Activated T-helper 1 cell treated with anti-CD3 and anti-CD28 coated beads, Interleukin-2, amount 50 U/mL, for 16 hours (primary cell): ENCODE results near the gene ATF3.
A peak's percentile ranks its signal among the peaks of the same experiment; 100 is the strongest.

Experiments
- DNase-seq, 2 donors: peaks; one replicate each; pipeline ENCODE4 v3.0.0-alpha.2; 2020; ENCODE audit warnings: low read depth in 1 of 2, low spot score in 1 of 2

Gene ATF3

DNA sequence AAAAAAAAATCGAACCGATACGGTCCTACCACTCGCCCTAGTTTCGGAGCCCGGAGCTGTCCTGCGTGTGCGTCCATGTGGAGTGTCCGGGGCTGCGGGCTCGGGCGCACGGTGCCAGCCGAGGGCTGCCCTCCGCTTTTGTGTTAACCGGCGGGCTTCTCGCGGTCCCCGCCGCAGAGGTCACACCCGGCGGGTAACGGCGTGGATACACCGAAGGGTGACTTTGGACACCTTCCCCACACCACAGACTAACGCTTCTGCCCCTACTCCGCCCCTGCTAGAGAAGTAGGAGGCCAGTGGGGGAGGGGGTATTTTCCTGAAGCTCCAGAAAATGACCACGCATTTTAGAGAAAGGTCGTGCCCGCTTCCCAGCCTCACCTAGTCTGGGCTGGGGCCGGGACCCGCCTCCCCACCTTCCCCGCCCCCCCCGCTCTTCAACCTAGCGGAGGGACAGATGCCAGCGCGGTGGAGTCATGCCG is 609 bp upstream of the ATF3 start:
- no peak for DNase-seq

DNA sequence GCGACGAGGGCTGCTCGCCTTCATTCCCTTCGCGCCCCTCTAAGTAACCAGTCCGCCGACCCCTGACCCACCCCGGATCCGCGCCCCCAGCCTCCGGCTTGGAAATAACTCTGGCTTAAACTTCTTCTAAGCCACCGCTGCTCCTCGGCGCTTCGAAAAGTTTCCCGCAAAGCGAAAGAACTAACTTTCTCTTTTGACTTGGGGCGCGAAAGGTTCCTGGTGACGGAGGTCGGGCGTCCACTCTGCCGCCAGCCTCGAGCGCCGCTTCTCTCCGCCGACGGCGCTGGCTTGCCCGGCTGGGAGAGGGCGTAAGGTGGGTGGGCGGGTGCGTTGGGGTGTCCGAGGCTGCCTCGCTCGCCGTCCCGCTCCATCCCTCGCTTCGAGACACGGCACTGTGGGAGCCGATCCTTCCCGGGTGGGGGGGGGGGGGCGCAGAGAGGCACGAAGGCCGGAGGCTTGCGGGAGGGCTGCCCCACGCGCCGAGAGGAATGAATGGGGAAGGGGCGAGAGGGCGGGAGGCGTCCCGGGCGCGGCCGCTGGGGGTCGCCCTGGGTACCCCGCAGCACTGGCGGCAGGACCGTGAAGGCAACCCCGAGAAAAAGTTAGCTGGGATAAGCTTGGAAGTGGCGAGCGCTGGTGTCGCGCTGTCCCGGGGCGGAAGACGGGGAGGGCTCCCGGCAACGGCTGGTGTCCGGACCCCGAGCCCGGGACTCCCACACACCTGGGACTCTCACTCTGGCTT is 569 bp downstream of the ATF3 start:
- DNase-seq: peak in 1 of 2 donors; percentile 30

DNA sequence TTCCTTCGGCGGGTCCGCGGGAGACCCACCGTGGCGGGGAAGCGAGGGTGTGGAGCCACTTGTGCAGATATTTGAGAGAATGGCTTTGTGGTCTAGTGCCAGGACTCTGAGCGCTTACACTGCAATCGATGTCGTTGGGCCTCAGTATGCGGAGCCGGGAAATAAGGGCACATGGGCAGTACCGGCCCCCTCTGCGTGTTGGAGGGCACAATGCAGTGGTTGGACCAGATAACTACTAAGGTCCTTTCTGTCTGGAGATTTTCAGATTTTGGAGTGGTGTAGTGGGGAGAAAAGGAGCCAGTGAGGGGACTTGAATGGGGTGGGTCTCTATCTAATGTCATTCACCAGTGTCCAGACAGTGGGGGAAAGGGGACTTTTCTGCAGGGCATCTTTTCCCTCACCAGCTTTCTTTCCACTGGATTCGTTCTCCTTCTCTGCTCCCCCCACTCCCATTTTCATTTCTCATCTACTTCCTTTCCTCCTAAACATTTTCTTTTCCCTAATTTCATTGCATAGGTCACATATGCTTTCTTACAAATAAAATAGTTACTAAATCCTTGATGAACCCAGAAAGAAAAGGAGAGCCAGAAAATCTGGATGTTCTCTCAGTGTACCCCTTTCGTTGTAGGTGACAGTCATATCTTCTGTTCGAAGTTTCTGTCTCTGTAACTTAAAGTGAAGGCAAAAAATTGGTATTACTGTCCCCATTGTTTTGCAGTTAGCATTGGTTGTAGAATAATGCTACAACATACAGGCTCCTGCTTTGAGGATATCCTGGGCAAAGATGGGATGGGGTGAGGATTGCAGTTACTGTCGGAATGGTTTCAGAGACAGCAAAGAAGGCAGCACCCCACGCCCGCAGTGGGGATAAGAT is 1.4 kb downstream of the ATF3 start:
- no peak for DNase-seq

DNA sequence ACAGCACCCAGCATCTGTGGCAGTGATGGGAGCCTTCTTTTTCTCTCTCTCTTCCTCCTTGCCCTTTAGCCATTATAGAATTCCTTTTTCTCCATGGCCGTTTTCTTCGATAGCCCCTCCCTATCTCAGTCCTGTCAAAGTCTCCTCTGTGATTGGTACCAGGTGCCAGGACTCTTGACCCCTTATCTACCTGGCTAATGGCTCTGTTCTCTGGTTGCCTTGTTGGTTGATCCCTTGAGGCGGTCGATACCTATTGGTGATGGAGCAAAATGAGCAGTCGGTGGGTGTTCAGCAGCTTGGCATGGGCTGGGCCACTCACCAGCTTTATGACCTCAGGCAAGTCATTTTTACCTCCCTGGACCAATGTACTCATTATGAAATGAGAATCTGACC is 2.0 kb downstream of the ATF3 start:
- DNase-seq: no peak

DNA sequence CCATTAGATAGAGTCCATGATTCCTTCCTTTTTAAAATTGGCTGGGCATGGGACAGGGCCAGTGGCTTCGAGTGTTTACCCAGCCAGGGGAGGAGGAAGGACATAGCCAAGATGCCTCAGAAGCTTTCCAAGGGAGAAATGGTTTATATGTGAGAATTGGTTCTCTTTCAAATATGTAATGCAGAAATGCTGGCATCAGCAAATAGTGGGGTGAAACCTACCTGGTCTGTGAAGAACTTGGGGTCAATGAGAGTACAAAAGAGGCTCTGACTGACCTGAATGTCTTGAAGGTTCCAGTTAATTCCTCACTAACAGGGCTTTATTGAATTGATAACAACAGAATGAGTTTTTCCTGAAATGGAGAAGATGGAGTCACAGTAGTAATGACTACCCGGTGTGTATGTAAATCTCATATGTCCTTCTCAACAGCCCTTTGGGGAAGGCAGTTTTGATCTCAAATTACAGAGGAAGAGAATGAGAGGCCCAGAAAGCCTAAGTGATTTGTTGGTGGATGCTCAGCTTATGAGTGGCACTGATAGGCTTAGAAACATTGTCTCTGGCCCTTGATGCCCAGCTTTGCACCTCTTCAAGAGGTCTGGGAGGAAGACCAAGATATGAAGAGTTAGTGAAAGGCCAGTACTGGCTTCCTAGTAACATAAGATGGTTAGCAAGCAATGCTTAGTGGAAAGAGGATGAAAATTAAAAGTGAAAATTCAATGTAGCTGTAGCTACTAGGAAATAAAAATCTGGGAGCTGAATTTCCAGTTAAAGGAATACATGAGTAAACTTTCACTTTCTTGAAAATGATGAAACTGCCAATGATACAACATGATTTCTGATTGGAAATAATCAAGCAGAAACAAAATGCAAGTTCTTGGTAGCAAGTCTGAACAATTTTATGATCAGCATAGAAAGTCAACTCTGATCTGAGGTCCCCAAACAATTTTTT is 2.7 kb downstream of the ATF3 start:
- DNase-seq: no peak

DNA sequence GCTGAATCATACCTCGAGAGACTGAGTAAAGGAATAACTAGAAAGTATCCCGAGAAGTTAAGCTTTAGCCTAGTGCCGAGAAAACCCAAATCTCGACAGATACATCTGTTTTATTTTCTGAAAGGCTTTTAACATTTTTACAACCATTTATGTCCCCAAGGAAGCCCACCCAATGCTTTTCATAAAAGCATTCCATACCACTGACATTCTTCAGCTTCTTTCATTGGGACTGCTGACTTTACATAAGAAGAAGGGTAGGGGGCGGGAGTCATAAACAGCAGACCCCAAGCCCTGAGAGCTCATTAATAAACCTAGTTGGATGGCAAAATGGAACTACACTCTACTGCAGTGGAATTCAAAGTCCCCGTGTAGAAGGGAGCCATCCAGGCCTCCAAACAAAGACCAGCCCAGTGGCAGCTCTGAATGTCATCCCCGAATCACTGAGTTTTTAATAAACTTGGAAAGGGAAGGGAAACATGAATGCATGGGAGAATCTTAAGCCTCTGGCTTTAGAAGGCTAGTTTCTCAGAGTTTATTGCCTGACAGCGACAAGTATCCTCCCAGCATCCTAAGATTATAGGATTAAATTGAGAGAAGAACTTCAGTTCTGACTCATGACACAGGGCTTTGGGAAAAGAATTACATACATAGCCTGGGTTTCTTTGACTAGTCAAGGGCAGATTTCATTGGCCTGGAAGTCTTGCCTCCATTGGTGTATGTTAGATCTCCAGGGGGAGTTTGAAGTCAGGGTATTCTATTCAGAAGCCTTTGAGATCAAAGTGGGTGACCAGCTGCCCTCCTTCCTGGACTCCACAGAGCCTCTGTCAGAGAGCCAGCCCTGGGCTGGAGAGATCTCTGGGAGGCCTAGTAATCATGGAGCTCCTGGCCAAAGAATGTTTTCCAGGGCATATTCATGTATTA is 3.7 kb downstream of the ATF3 start:
- no peak for DNase-seq

DNA sequence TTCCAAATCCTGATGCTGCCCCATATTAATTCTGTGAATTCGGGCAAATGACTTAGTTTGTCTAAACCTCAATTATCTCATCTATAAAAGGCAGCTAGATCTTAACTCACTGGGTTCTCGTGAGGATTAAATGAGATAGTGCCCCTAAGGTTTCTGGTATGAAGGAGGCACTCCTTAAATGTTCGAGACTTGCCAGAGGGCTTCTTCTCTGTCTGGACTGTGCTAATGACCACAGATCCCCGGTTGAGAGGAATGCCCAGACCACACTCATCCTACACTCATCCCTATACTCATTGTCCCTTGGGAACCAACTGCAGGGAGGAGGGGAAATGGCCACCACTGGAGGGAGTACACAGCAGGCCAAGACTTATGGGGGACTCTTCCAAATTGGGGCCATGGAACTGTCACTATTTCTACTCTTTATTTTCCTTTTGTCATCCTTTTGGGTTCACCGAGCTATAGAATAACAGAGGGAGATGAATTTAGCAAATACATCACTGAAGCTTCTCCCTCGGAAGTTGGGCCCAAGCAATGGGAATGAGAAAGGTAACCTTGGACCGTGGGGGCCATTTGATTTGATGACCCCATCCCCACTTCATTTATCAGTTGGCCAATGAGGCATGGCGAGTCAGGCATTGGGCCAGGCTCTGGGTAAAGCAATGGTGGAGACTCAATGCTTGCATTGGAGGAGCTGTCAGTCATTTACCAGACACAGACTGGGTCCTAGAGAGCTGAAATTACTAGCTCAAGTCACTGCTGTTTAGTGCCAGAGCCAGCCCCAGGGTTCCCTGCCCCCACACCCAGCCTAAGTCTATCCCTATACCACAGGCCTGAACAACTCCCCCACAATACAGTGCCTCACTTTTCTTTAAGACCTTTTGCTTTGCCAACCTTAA is 5.1 kb downstream of the ATF3 start:
- DNase-seq: no peak

DNA sequence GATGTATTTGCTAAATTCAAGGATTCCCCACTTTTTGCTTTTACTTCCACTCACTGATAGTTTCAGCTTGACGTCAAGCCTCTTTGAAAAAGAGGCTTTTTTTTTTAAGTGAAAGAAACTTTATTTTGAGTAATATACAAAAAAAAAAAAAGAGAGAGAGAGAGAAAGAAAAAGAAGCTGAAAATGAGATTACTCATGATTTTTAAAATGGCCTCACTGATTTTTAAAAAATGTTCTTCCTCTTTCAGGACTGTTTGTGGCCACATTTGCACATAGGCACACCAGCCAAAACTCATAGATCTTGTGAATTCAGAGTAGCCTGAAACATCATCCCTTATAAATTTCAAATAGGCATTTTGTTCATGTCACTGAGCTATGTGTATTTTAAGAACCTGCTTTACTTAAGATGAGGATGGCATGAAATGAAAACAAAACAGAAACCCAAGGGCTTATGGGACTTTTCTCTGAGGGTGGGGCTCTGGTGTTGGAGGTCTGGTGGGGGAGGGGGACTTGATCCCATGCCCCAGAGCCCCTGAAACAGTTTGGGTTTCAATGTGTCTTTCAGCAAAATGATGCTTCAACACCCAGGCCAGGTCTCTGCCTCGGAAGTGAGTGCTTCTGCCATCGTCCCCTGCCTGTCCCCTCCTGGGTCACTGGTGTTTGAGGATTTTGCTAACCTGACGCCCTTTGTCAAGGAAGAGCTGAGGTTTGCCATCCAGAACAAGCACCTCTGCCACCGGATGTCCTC is 6.1 kb downstream of the ATF3 start:
- DNase-seq: no peak

DNA sequence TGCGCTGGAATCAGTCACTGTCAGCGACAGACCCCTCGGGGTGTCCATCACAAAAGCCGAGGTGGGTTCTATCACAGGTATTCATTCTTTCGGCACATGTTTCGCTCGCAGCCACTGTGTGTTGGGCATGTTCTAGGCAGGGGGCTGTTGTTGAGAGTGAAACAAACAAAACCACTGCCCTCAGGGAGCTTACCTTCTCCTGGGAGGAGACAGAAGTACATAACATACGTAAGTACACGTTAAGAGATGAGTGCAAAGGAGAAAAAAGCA is 6.6 kb downstream of the ATF3 start:
- no peak for DNase-seq

DNA sequence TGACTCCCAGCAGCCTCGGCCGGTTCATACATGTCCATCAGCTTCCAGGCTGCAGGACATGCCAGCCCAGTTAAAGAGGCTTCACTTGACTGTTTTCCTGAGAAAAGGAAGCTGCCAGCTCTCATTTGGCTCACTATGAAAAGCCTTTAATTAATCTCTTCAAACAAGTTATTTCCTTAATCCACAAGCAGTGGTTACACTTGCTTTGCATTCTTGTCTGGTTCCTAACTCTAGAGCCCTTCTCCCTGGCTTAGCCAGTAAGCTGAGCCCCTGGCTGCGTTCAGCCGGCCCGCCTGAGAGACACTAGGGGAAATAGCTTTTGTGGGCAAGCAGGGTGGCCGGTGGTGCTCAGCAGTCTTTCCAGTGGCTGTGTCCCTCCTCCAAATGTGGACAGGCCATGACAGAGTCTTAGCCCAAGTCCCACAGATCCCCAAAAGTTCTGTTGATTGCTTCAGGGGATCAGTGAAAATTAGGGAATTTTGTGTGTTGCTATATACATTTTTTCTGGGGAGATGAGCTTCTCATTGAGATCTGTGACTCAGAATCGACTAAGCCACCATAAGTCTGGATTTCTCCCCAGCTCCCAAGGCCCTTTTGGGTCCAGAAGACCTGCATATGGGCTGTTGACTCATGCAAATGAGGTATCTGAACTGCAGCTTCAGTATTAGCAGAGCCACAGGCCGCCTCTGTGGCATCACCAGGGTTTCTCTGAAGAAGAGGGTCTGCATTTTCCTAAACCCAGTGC is 10.1 kb downstream of the ATF3 start:
- DNase-seq: no peak

DNA sequence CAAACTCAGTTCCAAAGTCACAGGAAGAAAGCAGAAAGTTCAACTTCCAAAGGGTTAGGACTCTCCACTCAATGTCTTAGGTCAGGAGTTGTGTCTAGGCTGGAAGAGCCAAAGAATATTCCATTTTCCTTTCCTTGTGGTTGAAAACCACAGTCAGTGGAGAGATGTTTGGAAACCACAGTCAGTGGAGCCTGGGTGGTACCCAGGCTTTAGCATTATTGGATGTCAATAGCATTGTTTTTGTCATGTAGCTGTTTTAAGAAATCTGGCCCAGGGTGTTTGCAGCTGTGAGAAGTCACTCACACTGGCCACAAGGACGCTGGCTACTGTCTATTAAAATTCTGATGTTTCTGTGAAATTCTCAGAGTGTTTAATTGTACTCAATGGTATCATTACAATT is 11.7 kb downstream of the ATF3 start:
- no peak for DNase-seq

DNA sequence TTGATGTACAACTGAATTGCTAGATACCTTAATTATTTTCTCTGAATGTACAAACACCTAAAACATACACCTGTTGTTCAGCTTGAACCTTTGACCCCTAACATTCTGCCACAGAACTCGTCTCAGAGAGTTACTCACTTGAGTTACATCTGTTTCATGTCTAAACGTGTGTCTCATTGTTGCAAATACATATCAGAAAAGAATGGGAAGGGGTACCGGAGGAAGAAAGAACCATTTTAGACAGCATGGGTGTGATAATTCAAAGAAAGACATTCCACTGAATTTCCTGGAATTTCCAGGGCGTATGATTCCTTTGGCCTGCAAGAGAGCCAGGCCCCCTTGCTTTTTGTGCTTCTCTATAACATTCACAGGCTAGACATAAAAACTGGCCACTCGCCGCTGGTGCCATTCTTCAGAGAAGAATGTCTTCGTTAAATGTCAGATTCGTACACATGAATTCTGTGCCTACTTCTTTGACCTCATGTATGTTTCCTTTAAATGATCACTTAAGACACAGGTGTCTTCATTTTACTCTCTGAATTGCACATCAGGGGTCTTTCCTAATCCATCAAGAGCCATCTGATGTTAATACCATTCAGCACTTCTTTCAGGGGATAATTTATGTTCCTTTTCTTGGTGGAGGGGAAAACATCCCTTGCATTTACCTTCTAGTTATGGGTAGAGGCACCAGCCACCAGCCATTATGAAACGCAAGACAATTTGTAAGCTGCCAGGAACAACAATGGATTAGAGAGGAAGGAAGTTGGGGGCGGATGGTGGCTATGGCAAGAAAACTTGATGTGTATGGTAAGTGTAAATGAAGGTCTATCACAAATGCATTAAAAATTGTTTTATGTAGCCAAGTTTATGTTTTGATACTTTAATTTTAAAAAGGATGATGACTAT is 12.7 kb downstream of the ATF3 start:
- DNase-seq: no peak

DNA sequence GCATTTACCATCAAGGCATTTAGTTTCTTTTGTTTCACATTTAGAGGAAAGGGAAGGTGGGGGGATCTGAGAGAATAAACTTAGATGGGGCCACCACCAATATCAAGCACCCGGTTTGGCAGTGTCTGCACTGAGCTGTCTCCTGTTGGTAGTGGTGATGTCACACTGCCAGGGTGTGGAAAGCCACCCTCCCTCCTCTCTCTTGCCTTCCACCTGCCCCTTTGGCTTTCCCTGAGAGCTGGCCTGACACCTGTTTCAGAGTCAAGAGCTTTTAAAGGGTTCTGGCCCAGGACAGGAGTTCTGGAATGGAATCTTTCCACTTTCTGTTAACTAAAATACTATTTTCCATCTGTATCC is 13.4 kb downstream of the ATF3 start:
- no peak for DNase-seq

DNA sequence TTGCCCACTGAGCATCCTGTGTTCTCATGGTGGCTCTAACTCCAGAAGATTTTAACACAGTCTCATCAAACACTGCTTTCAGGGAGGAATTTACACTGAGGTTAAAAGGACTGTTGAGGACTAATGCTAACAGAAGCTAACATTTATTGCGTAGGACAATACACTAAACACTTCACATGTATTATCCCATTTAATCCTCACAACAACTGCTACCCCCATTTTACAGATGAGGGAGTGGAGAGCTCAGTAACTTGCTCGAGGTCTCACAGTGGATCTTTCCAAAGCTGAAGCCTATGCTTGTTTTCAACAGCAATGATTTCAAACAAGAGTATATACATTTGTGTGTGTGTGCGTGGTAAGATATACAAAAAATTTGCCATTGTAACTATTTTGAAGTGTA is 13.9 kb downstream of the ATF3 start:
- DNase-seq: no peak

DNA sequence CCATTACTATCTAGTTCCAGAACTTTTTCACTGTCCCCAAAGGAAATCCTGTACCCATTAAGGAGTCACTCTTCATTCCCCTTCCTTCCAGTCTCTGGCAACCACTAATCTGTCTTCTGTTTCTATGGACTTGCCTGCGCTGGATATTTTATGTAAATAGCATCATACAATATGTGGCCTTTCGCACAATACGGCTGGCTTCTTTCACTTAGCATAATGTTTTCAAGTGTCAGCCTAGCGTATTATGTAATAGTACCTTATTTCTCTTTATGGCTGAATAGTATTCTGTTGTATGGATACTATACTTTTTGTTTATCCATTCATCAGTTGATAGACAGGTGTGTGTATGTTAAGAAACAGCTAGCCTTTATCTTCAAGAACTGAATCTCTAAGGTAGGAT is 14.3 kb downstream of the ATF3 start:
- no peak for DNase-seq

DNA sequence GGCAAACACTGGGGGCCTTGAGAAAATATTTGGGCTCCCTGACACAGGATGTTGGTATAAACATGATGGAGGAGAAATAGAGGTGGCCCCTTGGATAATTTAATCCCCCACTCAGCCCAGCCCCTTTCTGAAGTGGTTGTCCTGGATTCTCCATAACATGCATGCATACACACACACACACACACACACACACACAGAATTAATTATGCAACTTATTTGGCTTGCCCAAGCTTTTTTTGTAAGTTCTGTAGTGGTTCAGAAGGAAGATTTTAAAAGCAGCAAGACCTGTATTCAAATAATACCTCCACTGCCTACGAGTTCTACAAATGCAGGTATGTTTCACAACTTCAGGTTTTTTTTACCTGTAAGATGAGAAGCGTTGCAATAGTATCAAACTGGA is 15.0 kb downstream of the ATF3 start:
- no peak for DNase-seq

DNA sequence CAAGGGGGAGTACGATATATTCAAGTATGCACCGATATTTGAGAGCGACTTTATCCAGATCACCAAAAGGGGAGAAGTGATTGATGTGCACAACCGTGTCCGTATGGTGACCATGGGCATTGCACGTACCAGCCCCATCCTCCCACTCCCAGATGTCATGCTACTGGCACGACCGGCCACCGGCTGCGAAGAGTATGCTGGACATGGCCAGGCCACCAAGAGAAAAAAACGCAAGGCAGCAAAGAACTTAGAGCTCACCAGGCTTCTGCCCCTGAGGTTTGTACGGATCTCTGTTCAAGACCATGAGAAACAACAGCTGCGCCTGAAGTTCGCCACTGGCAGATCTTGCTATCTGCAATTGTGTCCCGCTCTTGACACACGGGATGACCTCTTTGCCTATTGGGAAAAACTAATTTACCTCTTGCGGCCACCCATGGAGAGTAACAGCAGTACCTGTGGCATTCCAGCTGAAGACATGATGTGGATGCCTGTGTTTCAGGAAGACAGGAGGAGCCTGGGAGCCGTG is 16.5 kb downstream of the ATF3 start:
- no peak for DNase-seq
